NOMO-1 treated with dmso at 0.1 percent for 144 hours (cell line): ENCODE results near the gene ZC4H2.
"Not testable (repeated sequence)": the region's sequence is repeated elsewhere in the genome, so short reads cannot be mapped to it uniquely, and the experiment has no call there.

ENCODE experiments used
- DNase-seq: peaks from one replicate; lab custom pipeline; 2025; ENCODE audit not compliant: unreplicated experiment; lab: John Stamatoyannopoulos, UW

ZC4H2 gene, protein sequence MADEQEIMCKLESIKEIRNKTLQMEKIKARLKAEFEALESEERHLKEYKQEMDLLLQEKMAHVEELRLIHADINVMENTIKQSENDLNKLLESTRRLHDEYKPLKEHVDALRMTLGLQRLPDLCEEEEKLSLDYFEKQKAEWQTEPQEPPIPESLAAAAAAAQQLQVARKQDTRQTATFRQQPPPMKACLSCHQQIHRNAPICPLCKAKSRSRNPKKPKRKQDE

DNA sequence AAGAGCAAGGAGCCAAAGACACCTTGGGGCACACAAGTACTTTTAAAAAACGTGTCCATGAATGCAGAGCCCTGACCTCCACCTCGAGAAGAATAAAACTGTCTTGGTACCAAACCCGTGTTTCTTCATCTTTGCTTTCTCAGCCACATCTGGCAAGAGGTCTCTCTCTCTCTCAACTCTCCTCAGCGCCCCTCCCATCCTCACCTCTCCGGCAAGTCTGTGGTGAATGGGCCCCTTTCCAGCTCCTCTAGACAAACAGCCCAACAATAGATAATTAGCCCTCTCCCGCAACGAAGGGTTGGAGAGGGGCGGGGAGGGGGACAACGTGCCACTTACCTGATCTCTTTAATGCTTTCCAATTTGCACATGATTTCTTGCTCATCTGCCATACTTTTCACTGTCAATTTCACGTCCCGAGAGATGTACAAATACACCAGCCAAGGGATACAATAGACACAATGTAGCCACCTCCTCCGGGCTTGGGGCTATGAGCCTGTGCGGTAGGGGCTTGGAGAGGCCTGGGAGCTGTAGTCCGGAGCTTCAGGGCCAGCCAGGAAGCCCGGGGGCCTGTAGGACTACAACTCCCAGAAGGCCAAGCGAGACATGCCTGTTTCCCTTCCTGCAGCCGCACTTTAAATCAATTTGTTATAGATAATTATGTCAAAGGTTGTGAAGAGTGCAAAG, at the start of gene ZC4H2:
Gene ZC4H2, minus strand, starts transcription at position 462 of the 684 bp plus-strand sequence. Its CDS starts 73 bp downstream, at position 389.
- no peak for DNase-seq

DNA sequence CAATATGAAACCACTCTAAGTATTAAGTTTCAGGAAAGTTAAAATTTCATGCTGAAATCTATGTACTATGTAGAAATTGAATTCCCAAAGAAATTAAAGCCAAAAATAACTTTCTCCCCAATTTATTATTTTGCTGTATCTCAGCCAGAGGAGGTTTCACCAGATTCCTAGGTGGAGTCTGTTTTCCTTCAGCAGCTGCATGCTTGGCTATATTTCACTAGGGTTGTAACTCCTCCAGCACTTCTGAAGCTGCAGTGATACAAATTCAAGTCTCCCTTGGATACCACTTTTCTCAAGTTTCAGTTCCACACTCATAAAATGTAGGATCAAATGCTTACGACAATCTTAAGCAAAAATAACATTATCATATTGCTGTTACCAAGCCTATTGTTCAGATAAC, 41.2 kb upstream of the ZC4H2 start:
- no peak for DNase-seq

DNA sequence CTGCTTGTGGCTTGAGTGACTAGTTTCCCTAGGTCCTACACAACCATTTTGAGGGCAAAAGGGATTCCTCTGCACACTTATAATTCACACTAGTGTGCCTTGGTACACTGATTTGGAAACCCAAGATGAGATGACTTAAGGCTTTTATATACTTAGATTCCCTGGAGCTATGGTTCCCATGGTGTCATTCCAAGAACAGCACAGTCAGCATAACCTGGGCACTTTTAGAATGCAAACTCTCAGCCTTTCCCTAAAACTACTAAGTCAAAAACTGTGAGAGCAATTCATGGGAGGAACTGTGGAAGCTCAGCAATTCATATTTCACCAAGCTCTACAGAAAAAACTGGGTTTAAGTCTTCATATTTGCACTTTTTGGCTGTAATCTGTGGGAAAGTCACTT, 38.0 kb upstream of the ZC4H2 start:
- DNase-seq: no peak

DNA sequence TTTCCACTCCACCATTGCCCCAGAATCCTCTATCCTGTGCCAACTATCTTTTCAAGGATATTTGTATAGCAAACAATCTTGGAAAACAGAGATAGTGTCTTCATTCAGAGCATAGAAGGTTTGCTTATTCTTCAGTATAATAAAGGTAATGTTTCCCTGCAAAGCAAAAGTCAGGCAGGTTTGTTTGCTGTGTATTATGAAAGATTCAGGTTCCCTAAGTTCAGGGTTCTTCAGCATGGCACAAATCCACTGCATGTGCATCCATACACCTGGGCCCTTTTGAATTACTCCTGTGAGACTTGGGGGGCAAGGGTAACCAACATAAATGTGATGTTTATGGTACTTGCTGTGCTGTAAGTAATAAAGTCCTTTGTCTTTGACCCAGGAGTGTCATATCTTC, 33.2 kb upstream of the ZC4H2 start:
- DNase-seq: no peak

DNA sequence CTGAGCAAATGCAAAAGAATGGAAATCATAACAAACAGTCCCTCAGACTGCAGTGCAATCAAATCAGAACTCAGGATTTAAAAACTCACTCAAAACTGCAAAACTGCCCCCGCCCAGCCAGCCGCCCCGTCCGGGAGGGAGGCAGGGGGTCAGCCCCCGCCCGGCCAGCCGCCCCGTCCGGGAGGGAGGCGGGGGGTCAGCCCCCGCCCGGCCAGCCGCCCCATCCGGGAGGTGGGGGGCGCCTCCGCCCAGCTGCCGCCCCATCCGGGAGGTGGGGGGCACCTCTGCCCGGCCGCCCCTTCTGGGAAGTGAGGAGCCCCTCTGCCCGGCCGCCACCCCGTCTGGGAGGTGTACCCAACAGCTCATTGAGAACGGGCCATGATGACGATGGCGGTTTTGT, 26.0 kb upstream of the ZC4H2 start:
- not testable (repeated sequence) for DNase-seq

DNA sequence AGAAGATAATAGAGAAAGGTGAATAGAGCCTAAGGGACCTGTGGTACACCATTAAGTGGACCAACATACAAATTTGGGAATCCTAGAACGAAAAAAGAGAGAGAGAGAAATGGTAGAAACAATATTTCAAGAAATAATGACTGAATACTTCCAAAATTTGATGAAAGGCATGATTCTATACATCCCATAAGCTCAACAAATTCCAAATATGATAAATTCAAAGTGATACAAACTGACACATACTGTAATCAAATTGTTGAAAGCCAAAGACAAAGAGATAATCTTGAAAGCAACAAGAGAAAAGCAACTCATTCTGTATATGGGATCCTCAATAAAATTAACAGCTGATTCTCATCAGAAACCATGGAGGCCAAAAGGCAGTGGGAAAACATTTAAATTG, 20.6 kb upstream of the ZC4H2 start:
- DNase-seq: no peak

DNA sequence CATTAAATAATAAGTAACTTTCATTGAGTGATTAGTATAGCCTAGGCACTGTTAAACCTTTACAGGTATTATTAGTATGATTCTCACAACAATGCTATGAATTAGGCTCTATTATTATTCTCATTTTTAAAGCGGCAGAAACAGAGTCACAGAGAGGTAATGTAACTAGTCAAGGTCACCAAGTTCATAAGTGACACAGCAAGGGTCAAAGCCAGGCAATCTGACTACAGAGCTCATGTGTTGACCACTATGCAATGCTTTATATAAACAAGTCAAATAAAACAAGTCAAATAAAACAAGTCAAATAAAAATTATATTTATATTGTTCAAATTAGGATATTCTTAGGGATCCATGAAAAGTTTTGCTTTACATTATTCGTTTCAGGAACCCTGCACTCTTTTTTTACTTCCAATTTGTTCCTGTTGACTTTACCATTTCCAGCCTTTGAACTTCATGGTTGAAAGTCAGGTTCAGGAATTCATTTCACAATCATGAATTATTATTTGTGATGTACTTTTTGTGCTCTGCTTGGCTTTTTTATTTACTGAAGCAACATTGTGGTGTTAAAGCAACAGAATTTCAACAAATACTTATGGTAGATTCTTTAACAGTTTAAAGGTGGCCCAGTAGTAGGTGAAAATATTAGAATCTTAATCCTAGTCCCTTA, 18.0 kb upstream of the ZC4H2 start:
- DNase-seq: no peak

DNA sequence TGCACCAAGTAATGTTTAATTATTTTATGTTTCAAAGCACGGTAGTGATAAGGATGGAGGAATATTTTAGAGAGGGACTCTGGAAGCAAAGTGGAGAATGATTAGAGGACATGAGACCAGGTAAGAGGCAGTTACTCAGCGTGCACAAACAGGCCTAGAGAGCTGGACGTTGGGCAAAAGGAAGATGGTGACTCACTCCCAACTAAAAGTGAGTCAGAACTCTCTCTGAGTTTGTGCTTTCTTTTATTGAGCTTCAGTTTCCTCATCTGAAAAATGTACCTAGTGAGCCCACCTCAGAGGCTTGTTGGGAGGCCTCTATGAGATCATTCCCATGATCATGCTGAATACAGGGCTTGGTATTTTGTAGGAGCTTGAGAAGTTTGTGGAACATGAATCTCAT, 1.6 kb upstream of the ZC4H2 start:
- no peak for DNase-seq

DNA sequence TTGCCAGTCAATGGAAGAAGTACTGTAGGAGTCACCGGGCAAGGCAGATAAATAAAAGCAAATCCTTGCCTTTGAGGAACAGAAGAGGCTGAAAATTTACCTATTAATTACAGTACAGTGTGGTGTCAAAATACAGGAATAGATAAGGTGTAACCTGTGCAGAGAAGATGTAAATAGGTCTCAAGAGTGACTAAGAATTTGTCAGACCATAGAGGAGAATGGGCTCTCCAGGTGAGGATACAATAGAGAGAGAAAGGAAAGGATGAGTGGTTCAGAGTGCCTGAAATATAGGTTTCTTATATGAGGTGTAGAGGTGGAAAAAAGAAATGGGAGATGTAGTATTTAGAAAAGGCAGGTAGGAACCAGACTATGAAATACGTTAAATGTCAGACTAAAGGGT, 801 bp upstream of the ZC4H2 start:
- no peak for DNase-seq

DNA sequence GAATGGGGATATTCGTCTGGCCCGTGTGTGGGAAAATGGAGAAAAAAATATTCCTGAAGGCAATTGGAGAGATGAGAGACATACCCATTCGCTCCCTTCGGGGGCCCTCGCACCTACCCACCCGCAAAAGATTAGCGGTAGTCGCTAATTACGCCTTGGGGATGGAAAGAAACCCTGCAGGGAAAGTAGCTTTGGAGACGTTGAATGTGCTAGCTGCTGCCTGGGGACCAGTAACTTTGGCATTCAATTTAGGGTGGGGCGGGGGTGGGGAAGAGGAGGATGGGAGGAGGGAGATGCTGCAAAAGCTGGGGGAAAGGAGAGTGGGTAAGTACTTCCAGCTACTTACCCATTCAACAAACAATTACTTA, 407 bp upstream of the ZC4H2 start:
- DNase-seq: no peak

DNA sequence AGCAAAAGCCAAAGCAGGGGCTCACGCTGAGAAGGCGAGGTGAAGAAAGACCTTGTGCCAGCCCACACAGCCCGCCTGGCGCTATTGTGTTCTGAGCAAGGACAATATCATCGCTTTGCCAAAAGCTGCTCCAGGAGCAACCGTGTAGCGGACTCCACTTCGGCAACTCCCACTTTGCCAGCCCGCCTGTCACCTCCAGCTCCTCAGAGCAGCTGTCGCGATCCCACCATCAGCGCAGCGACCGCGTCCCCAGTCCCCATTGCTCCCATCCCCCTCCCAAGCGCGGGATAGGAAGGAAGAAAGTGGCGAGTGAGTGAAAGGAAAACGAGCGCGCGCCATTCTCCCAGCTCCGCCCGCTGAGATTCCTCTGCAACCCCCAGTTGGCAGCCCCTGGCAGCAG, 759 bp downstream of the ZC4H2 start:
- no peak for DNase-seq

DNA sequence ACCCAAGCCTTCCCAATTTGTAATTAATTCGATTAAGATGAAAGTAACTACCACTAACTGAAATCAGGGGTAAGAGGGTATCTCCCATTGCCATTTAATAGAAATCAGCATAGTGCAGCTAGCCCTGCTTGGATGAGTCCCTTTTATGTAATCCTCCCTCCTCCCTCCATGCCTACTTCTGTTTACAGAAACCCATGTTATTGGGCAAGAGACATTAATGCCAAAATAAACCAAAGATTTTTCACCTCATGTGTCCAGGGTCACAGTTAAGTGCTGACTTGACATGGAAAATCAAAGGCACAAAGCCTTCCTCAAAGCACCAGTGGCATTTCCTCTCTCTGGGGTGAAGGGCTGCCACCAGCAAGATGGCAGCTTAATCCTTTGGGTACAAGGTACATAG, 50.8 kb downstream of the ZC4H2 start:
- DNase-seq: no peak

DNA sequence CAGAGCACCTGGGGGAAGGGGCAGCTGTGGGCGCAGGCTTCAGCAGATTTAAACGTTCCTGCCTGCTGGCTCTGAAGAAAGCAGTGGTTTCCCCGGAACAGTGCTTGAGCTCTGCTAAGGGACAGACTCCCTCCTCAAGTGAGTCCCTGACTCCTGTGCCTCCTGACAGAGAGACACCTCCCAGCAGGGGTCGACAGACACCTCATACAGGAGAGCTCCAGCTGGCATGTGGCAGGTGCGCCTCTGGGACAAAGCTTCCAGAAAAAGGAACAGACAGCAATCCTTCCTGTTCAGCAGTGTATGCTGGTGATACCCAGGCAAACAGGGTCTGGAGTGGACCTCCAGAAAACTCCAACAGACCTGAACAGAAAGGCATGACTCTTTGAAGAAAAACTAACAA, 68.1 kb downstream of the ZC4H2 start:
- no peak for DNase-seq

DNA sequence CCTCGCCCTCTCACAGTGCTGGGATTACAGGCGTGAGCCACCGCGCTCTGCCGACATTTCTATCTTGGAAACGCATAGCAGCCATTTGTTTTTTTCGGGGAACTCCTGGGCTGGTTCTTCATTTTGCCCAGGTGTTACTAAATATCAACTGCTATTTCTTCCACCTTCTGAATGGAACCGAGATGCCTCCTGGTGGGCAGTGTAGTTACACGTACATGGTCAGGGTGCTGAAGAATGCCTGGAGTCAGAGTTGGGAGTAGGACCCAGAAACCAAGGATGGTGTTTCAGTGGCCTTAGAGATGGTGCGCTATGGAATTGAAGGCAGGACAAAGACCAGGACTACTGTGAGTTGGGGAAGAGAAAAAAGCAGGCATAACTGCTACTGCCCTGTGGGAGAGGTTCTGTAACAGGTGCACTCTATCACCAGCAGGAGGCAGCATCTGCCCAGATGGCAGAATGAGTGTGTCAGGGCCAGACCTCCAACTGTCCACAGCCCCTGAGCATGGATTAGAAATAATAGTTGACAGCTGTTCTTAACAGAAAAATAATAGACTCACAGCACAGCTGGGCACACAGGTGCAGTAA, 81.7 kb downstream of the ZC4H2 start:
- DNase-seq: no peak

DNA sequence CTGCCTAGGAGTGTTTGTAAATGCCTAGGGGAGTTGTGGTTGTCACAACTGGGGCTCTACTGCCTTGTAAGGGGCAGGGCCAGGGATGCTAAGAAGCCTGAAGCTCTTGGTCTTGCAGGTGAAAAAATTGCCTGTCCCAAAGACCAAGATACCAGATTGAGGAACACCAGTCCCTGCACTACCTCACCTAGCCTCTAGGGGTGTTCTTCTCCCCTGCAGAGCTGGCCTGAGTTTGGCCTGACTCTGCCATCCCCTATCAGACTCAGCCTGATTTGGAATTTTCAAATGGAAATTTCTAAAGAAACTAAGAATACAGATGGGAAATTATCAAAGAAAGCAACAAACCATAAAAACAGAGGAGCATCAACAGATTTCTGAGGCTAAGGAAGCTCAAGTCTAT, 90.4 kb downstream of the ZC4H2 start:
- no peak for DNase-seq

DNA sequence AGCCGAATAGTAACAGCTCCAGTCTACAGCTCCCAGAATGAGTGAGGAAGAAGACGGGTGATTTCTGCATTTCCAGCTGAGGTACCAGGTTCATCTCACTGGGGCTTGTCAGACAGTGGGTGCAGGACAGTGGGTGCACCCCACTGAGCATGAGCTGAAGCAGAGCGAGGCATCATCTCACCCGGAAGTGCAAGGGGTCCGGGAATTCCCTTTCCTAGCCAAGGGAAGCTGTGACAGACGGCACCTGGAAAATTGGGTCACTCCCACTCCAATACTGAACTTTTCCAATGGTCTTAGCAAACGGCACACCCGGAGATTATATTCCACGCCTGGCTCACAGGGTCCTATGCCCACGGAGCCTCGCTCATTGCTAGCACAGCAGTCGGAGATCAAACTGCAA, 97.5 kb downstream of the ZC4H2 start:
- DNase-seq: not testable (repeated sequence)

DNA sequence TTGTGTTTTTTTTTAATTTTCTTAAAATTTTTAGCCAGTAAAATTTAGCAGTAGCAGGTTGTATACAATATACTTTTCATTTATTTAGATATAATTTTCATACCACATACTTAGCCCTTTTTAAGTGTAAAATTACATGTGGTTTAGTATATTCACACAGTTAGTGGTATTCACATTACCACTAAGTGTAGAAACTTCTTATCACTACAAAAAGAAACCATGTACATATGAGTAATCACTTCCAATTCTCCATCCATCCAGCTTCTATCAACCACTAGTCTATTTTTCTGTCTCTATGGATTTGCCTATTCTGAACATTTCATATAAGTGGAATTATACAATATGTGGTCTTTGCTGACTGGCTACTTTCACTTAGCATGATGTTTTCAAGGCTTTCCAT, 109.0 kb downstream of the ZC4H2 start:
- DNase-seq: no peak
